Measurements from ENCODE around the gene HIP1. TPM values are rescaled to one million over a fixed set of nuclear protein-coding genes. Genes with fewer than 3 reads are reported as not detected.
"Not testable (repeated sequence)": the region's sequence is repeated elsewhere in the genome, so short reads cannot be mapped to it uniquely, and the experiment has no call there.

HIP1 gene
- total RNA-seq, 2 experiments from 2014 or later, result 5.2 to 5.6 TPM

DNA sequence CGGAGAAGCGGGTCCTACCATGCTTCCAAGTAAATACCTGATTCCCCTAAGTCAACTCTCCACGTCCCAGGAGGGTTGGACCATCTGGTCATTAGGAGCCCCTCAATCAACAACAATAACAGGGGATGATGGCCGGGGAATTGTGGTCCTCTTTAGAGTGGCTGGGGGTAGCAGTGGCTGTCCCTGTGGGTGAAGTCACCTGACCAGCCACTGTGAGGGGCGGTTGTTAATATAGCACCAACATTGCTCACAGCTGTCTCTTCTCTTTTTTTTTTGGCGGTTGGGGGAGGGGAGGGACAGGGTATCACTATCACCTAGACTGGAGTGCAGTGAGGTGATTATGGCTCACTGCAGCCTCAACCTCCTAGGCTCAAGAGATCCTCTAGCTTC lies 178.8 kb downstream of the HIP1 start:
- no peak for DNase-seq
- ChIA-PET CTCF (no interaction called here), POLR2A (no interaction called here)
- intact Hi-C loops (cut with micrococcal nuclease), result no loop called here
- Mint-ChIP-seq H3K27me3 (no peaks in the 10 kb centered on the region), H3K36me3 (ENCODE audit: low read depth) (peaks cover 18% of the 10 kb centered on the region), H3K4me3 (no peak overlapping the region), H3K9me3 (peaks cover 7% of the 10 kb centered on the region), H3K27ac (no peak overlapping the region), H3K4me1 (ENCODE audit: low read depth) (no peaks in the 10 kb centered on the region)
- ATAC-seq, result no peak
- TF ChIP-seq, protein P1, sequence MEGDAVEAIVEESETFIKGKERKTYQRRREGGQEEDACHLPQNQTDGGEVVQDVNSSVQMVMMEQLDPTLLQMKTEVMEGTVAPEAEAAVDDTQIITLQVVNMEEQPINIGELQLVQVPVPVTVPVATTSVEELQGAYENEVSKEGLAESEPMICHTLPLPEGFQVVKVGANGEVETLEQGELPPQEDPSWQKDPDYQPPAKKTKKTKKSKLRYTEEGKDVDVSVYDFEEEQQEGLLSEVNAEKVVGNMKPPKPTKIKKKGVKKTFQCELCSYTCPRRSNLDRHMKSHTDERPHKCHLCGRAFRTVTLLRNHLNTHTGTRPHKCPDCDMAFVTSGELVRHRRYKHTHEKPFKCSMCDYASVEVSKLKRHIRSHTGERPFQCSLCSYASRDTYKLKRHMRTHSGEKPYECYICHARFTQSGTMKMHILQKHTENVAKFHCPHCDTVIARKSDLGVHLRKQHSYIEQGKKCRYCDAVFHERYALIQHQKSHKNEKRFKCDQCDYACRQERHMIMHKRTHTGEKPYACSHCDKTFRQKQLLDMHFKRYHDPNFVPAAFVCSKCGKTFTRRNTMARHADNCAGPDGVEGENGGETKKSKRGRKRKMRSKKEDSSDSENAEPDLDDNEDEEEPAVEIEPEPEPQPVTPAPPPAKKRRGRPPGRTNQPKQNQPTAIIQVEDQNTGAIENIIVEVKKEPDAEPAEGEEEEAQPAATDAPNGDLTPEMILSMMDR (IDR thresholded peaks at IDR 0.05), result no peak

DNA sequence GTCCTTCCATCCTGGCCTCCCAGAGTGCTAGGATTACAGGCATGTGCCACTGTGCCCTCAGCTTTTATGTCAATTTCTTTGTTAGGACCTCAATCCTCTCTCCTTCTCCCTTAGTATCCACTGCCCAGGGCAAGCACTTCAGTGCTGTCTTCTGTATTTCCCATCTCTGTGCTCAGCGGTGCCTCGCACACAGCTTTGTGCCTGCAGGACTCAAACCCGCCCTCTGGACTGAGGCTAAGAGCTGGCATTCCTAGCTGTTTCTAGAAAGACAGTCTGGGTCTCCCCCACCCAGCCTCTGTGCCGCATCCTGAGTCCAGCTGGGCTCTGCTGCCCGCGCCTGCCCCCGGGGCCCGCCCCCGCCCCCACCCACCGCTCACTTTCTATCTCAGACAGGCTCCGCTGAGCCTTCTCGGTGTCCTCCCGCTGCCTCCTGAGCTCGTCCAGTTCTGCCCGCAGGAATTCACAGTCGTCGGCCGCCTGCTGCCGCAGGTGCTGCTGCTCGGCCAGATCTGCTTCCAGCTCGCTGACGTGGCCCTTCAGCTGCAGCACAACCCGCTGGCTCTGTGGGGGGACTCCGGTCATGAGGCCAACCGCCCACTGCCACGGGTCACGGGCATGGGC lies 179.3 kb downstream of the HIP1 start:
- H3K4me3 Mint-ChIP-seq, result no peak overlapping the region
- no peak for ATAC-seq

DNA sequence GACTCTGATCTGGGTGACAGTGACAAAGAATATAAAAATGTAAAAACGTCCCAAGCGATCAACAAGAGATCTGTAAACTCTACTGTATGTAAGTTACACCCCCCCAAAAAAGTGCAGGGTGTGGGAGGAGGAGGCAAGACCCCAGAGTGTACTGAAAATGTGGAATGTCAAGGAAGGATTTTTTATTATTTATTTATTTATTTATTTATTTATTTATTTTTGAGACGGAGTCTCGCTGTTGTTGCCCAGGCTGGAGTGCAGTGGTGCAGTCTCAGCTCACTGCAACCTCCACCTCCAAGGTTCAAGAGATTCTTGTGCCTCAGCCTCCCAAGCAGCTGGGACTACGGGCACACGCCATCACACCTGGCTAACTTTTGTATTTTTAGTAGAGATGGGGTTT lies 181.9 kb downstream of the HIP1 start:
- CTCF ChIA-PET; intact Hi-C loops (cut with micrococcal nuclease); H3K9me3 Mint-ChIP-seq; DNase-seq; H3K27me3 Mint-ChIP-seq; H3K36me3 Mint-ChIP-seq (ENCODE audit: low read depth); POLR2A ChIA-PET; ATAC-seq; H3K4me1 Mint-ChIP-seq (ENCODE audit: low read depth); H3K27ac Mint-ChIP-seq; H3K4me3 Mint-ChIP-seq: not testable (repeated sequence)

More for the DNA sequence above, 179.3 kb downstream of the HIP1 start:
- TF ChIP-seq, protein P1 (IDR thresholded peaks at IDR 0.05), result no peak
- Mint-ChIP-seq H3K36me3 (ENCODE audit: low read depth) (peaks cover 18% of the 10 kb centered on the region), H3K9me3 (peaks cover 7% of the 10 kb centered on the region), H3K4me1 (ENCODE audit: low read depth) (no peaks in the 10 kb centered on the region), H3K27me3 (no peaks in the 10 kb centered on the region), H3K27ac (no peak overlapping the region)
- CTCF ChIA-PET, result no interaction called here
- POLR2A ChIA-PET, result no interaction called here
- DNase-seq, result no peak
- intact Hi-C loops (cut with micrococcal nuclease), result no loop called here

DNA sequence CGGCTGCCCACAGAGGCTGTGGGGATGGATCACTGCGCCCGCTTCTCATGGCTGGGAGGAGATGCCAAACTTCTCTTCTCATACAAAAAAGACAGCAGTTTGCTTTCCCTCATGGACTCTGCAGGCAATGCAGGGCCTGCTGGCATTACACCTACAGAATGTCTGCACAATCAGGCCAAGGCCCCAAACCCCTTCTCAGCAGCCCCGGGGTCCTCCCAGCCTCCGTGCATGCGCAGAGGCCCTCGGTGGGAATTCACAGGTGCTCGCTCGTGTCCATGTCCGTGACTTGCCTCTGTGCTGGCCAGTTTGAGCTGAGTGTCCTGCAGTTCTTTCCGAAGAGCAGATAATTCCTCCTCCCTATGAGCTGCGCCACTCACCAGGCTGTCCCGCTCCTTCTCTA lies 183.0 kb downstream of the HIP1 start:
- no peak for DNase-seq
- no peak overlapping the region for H3K4me3 Mint-ChIP-seq
- TF ChIP-seq, protein P1 (IDR thresholded peaks at IDR 0.05), result no peak
- no peaks in the 10 kb centered on the region for H3K4me1 Mint-ChIP-seq (ENCODE audit: low read depth)
- no peak for ATAC-seq
- POLR2A ChIA-PET, result no interaction called here
- no peaks in the 10 kb centered on the region for H3K27me3 Mint-ChIP-seq
- H3K9me3 Mint-ChIP-seq, result no peaks in the 10 kb centered on the region
- intact Hi-C loops (cut with micrococcal nuclease), result no loop called here
- CTCF ChIA-PET, result no interaction called here
- no peaks in the 10 kb centered on the region for H3K36me3 Mint-ChIP-seq (ENCODE audit: low read depth)
- H3K27ac Mint-ChIP-seq, result no peak overlapping the region

DNA sequence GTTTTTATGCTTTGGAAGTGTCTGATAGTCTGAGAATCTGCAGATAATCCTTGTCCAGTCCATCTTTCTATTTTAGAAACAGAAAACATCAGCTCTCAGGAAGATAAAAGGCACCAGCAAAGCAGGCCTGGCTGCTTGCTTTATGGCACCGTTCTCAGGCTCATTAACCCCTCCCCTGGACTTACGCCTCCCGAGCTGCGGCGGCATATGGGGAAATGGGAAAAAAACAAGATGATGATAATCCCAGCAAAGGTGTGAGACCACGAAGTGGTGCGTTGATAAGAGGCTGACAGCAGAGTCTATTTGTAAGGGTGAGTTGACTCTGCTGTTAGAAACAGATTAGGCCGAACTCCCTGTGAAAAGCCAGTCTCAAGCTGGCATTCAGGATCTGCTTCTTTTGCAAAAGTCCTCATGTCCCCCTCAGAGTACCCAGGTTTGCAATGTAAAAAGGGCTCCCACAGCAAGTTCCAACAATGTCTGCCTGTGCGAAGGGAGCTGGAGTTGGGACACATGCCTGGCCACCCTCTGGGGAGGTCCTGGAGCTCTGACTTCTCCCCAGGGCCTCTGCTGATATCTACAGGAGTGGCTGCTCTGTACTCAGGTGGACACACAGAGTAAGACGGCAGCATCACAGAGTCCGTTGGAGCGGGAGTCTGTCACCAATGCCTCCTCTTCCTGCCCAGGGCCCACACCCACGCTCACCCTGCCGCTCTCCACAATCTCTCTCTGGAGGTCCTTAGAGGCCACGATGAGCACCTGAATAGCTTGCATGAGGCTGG lies 192.3 kb downstream of the HIP1 start:
- no peak for DNase-seq
- H3K4me3 Mint-ChIP-seq, result no peak overlapping the region
- ChIA-PET CTCF (no interaction called here), POLR2A (no interaction called here)
- H3K4me1 Mint-ChIP-seq (ENCODE audit: low read depth), result no peaks in the 10 kb centered on the region
- TF ChIP-seq, protein P1 (IDR thresholded peaks at IDR 0.05), result no peak
- no peaks in the 10 kb centered on the region for H3K27me3 Mint-ChIP-seq
- no peak overlapping the region for H3K27ac Mint-ChIP-seq
- intact Hi-C loops (cut with micrococcal nuclease), result no loop called here
- H3K9me3 Mint-ChIP-seq, result no peaks in the 10 kb centered on the region
- H3K36me3 Mint-ChIP-seq (ENCODE audit: low read depth), result no peaks in the 10 kb centered on the region
- ATAC-seq, result no peak

Measured in activated CD8-positive, alpha-beta T cell treated with anti-CD3 and anti-CD28 coated beads for 36 hours (primary cell).